ENCODE data around the gene ATP5IF1. TPM values are rescaled to one million over a fixed set of nuclear protein-coding genes. Genes with fewer than 3 reads are reported as not detected.

ATP5IF1 gene
- total RNA-seq (2022; extraction: Qiagen RNA extraction) = 147 to 173 TPM (median 154 TPM) in 5 replicates

GRCh38 chr1:28235755-28236655 is at the start of gene ATP5IF1:
ATP5IF1 (plus strand) TSS chr1:28236124; CDS start chr1:28236184, 60 bp downstream.

GRCh38 chr1:28232558-28233263 is 3.2 kb upstream of the ATP5IF1 start, which contains the start of gene DNAJC8:
DNAJC8 (minus strand) TSS chr1:28233029; CDS start chr1:28232998, 31 bp downstream.

GRCh38 chr1:28259252-28259933 is 23.5 kb downstream of the ATP5IF1 start, which contains the start of gene SESN2:
SESN2 (plus strand) TSS chr1:28259518; CDS start chr1:28259848, 330 bp downstream.

Other genes with a start within 250 kb of the ATP5IF1 start
- gene EYA3, start 147.5 kb upstream of the ATP5IF1 start, total RNA-seq (2022; extraction: Qiagen RNA extraction) = 5.5 to 7.4 TPM (median 6.3 TPM) in 5 replicates
- 0.09 to 0.24 TPM (median 0.09 TPM) in 5 replicates for gene PTAFR, start 59.4 kb upstream of the ATP5IF1 start, total RNA-seq (2022; extraction: Qiagen RNA extraction)
- gene DNAJC8, start 3.1 kb upstream of the ATP5IF1 start, total RNA-seq (2022; extraction: Qiagen RNA extraction) = 67.4 to 77.3 TPM (median 72.2 TPM) in 5 replicates
- 6.0 to 9.8 TPM (median 7.3 TPM) in 5 replicates for gene SESN2, start 23.4 kb downstream of the ATP5IF1 start, total RNA-seq (2022; extraction: Qiagen RNA extraction)
- 13.3 to 17.8 TPM (median 16.6 TPM) in 5 replicates for gene MED18, start 92.9 kb downstream of the ATP5IF1 start, total RNA-seq (2022; extraction: Qiagen RNA extraction)
- 25.0 to 31.9 TPM (median 29.5 TPM) in 5 replicates for gene PHACTR4, start 133.6 kb downstream of the ATP5IF1 start, total RNA-seq (2022; extraction: Qiagen RNA extraction)

All from A549 treated with dexamethasone at 1 μM for 4 hours (cell line).